ENCODE data around the gene LMF1. TPM values are rescaled to one million over a fixed set of nuclear protein-coding genes. Genes with fewer than 3 reads are reported as not detected.

LMF1 gene
- total and polyA plus RNA-seq, 9 of the 15 experiments (the other 6 are each of a cell fraction or from before 2014, with no cell fraction given), result 0.11 to 1.6 (median 0.55) TPM; not detected in 1

- DNase-seq (ENCODE audit: extremely low read depth in 1 of 4, low spot score in 3 of 4), result no peak
- Histone ChIP-seq H2AFZ (ENCODE audit: low read depth, low read length) (no peak overlapping the region), H3K27ac (ENCODE audit: extremely low read depth, low read depth, low read length) (no peak overlapping the region), H3K27me3 (ENCODE audit: control insufficient read depth in 2 of 2, insufficient read depth in 2 of 2, low read length in 2 of 2) (peaks cover 40 to 86% of the 10 kb centered on the region in 2 experiments), H3K9me3 (replicated peaks; ENCODE audit: control insufficient read depth, insufficient read depth, low read depth, low read length) (no peaks in the 10 kb centered on the region; the same call in 1 of the 2 replicates), H4K20me1 (replicated peaks; ENCODE audit: control insufficient read depth, insufficient read depth, low read length) (no peaks in the 10 kb centered on the region), H3K4me2 (ENCODE audit: insufficient read depth, low read length) (no peak overlapping the region), H3K9ac (ENCODE audit: insufficient read depth in 1 of 2, low read depth in 2 of 2, low read length in 2 of 2) (peak overlapping the region in 1 of 2 experiments; percentile 58; a peak in 1 of 4 replicates), H3K36me3 (ENCODE audit: control insufficient read depth, insufficient read depth, low read length) (no peaks in the 10 kb centered on the region), H3K4me1 (replicated peaks in 1 of 2; ENCODE audit: control insufficient read depth in 2 of 2, insufficient read depth in 2 of 2, low read length in 2 of 2) (peaks cover 0 to 31% of the 10 kb centered on the region in 2 experiments; a peak in 2 of 5 replicates), H3K9me1 (ENCODE audit: control insufficient read depth, insufficient read depth, low read length) (no peaks in the 10 kb centered on the region), H3K79me2 (ENCODE audit: control insufficient read depth, insufficient read depth, low read length) (no peaks in the 10 kb centered on the region), H3K4me3 (no peak overlapping the region)
- intact Hi-C loops (cut with micrococcal nuclease), result no loop called here
- in situ Hi-C loops (cut with MboI), result no loop called here
- TF ChIP-seq CBFB (CRISPR knock-in tag; IDR thresholded peaks at IDR 0.05) (no peak), ATF4 (CRISPR knock-in tag; IDR thresholded peaks at IDR 0.05) (no peak), MECOM (CRISPR knock-in tag; IDR thresholded peaks at IDR 0.05) (no peak), CHD1 (IDR thresholded peaks at IDR 0.05; ENCODE audit: low read length) (no peak), SIN3B (IDR thresholded peaks at IDR 0.05; ENCODE audit: low read depth) (no peak), JUNB (CRISPR knock-in tag; conservative IDR thresholded peaks at IDR 0.05) (no peak), ZNF133 (CRISPR knock-in tag; IDR thresholded peaks at IDR 0.05) (no peak), CEBPZ (IDR thresholded peaks at IDR 0.05; ENCODE audit: borderline replicate concordance, low read depth, low read length) (no peak), BACH1 (tag; IDR thresholded peaks at IDR 0.05) (no peak), XRCC3 (IDR thresholded peaks at IDR 0.05) (no peak), ZNF3 (CRISPR knock-in tag; IDR thresholded peaks at IDR 0.05) (no peak), SLC30A9 (CRISPR knock-in tag; IDR thresholded peaks at IDR 0.05) (no peak), HEY1 (CRISPR knock-in tag; IDR thresholded peaks at IDR 0.05; ENCODE audit: borderline replicate concordance) (no peak), CREB3 (tag; conservative IDR thresholded peaks at IDR 0.05; ENCODE audit: low read depth) (no peak), SIRT6 (IDR thresholded peaks at IDR 0.05; ENCODE audit: low read depth, low read length) (no peak)
- POLR2A ChIA-PET, result no interaction called here
- ATAC-seq, result no peak
- 26% methylated on average over 14 of the region's 15 CpGs for WGBS (ENCODE audit: insufficient coverage, low coverage, missing lambda C conversion rate)
- no peak for FAIRE-seq
- CTCF ChIA-PET (ENCODE audit: low intra/inter-chr PET ratio), result interaction anchor here (0.6 kb wide), 1 partner anchor 287 kb away, joined by 4 read pairs; no protein-coding TSS in a partner anchor
- BruUV-seq (replicated peaks), result no TSS peak
Observed at GRCh38 chr16:815861-816260, 154.9 kb downstream of the LMF1 start.

All from K562 (cell line).